ENCODE data around the gene FCAMR. TPM values are rescaled to one million over a fixed set of nuclear protein-coding genes. Genes with fewer than 3 reads are reported as not detected.
A peak's percentile ranks its signal among the peaks of the same experiment; 100 is the strongest.

FCAMR gene
- total RNA-seq, 1 donor from 2014 or later: not detected

DNA sequence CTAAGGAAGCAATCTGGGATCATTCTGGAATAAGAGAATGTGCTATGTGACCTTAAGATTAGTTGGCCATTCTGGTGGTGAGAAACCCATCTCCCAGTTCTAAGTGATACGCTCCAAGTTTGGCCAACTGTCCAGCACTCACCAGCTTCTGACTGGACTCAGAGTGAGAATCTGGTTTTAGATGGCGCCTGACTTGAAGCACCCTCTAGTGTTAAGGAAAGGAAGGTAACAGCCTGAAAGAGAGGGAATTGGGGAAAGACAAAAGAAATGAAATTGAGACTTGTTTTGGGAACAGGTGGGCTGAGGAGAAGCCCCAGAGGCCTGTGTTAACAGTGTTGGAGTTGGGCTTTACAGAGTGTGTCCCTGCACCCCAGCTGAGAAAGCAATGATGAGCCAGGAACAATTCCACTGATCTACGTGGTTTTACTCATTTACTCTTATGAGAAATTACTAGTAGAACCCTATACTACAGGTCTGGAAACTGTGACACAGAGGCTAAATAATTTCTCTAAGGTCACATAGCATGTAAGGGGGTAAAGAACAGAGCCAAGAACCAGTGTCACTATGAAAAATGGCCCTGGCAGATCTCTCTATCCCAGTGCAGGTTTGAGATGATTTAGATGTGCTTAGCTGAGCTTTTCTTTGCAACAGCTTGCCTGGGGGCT lies 9.3 kb upstream of the FCAMR start:
- Histone ChIP-seq H3K27me3 (ENCODE audit: control insufficient read depth, insufficient read depth, low read length) (no peaks in the 10 kb centered on the region), H3K4me3 (ENCODE audit: low read depth, low read length) (no peak overlapping the region), H3K36me3 (ENCODE audit: control insufficient read depth, insufficient read depth, low read length) (no peaks in the 10 kb centered on the region)
- TF ChIP-seq, protein P1, sequence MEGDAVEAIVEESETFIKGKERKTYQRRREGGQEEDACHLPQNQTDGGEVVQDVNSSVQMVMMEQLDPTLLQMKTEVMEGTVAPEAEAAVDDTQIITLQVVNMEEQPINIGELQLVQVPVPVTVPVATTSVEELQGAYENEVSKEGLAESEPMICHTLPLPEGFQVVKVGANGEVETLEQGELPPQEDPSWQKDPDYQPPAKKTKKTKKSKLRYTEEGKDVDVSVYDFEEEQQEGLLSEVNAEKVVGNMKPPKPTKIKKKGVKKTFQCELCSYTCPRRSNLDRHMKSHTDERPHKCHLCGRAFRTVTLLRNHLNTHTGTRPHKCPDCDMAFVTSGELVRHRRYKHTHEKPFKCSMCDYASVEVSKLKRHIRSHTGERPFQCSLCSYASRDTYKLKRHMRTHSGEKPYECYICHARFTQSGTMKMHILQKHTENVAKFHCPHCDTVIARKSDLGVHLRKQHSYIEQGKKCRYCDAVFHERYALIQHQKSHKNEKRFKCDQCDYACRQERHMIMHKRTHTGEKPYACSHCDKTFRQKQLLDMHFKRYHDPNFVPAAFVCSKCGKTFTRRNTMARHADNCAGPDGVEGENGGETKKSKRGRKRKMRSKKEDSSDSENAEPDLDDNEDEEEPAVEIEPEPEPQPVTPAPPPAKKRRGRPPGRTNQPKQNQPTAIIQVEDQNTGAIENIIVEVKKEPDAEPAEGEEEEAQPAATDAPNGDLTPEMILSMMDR (IDR thresholded peaks at IDR 0.05; ENCODE audit: insufficient read depth, low read length, severe bottlenecking): peak; percentile 62
- peak; percentile 43 for DNase-seq (ENCODE audit: low read depth)
- no peak for FAIRE-seq

DNA sequence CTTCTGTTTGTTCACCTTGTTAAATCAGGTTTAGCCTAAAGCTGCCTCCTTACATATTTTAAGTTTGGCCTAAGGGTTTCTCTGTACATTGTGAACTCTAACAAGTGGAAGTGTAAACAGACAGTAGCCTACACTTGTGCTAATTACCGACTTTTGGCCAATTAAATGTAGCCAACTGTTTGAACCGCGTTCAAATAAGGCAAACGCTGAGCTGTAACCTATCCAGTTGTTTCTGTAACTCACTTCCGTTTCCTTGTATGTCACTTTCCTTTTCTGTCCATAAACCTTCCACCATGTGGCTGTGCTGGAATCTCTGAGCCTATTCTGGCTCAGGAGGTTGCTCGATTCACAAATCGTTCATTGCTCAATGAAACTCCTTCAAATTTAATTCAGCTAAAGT lies 8.0 kb upstream of the FCAMR start:
- no peak overlapping the region for H3K4me3 ChIP-seq (ENCODE audit: low read depth, low read length)
- DNase-seq (ENCODE audit: low read depth) (no peak), FAIRE-seq (no peak)
- no peaks in the 10 kb centered on the region for H3K27me3 ChIP-seq (ENCODE audit: control insufficient read depth, insufficient read depth, low read length)
- TF ChIP-seq, protein P1 (IDR thresholded peaks at IDR 0.05; ENCODE audit: insufficient read depth, low read length, severe bottlenecking): no peak
- H3K36me3 ChIP-seq (ENCODE audit: control insufficient read depth, insufficient read depth, low read length): no peaks in the 10 kb centered on the region

DNA sequence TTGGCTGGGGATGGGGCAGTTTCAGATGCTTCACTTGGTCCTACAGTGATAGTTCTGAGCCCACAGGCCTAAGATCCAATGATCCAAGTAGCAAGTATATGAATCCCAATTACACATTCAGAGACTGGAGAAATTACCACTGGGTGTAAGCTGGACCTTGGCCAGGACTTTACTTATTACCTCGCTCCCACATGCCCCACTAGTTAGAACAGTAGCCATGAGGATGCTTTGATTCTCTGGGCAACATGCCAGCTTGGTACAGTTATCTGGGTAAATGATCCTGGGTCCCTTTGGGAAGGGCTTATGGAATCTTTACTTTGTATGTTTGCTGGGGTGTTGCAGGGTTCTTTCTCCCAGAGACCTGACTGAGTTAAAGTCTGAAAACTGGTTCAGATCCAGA lies 5.0 kb upstream of the FCAMR start:
- Histone ChIP-seq H3K36me3 (ENCODE audit: control insufficient read depth, insufficient read depth, low read length) (no peaks in the 10 kb centered on the region), H3K4me3 (ENCODE audit: low read depth, low read length) (no peak overlapping the region), H3K27me3 (ENCODE audit: control insufficient read depth, insufficient read depth, low read length) (no peaks in the 10 kb centered on the region)
- TF ChIP-seq, protein P1 (IDR thresholded peaks at IDR 0.05; ENCODE audit: insufficient read depth, low read length, severe bottlenecking): no peak
- DNase-seq (ENCODE audit: low read depth) (peak; percentile 17), FAIRE-seq (no peak)

DNA sequence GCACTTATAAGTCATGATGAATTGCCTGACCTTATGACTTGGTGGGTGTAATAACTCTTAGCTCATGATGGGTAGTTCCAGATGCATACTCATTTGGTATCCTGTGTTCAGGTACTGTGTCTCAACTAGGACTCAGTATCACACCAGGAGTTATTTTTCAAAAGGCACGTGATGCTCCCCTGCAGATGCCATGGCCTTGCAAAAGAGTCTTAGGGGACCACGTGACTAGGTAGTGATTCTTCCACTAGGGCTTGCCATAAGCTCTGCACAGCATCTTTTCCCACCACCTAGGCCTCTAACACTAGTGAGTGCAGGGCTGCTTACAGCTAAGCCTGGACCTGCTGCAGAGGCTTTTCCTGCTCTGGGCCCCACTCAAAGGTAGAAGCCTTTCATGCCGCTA lies 3.9 kb upstream of the FCAMR start:
- FAIRE-seq (no peak), DNase-seq (ENCODE audit: low read depth) (no peak)
- no peaks in the 10 kb centered on the region for H3K27me3 ChIP-seq (ENCODE audit: control insufficient read depth, insufficient read depth, low read length)
- H3K4me3 ChIP-seq (ENCODE audit: low read depth, low read length): no peak overlapping the region
- TF ChIP-seq, protein P1 (IDR thresholded peaks at IDR 0.05; ENCODE audit: insufficient read depth, low read length, severe bottlenecking): no peak
- no peaks in the 10 kb centered on the region for H3K36me3 ChIP-seq (ENCODE audit: control insufficient read depth, insufficient read depth, low read length)

DNA sequence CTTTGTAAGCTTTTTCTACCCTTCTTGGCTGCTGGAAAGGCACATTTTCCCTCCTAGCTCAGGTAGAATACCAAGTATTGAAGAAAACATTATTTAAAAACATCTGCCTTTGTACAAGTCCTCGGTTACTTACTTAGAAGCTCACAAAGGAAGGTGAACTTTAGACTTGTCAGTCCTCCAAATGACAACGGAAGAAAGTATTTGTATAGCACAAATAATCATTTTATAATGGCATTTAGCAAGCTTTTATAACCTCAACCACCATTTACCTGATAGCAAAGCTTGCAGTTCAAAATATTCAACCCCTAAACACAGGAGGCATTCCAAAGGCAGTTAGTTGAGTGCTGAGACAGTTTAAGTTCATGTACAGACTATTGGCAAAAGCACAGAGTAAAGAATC lies 2.5 kb upstream of the FCAMR start:
- H3K4me3 ChIP-seq (ENCODE audit: low read depth, low read length): no peak overlapping the region
- DNase-seq (ENCODE audit: low read depth): no peak
- TF ChIP-seq, protein P1 (IDR thresholded peaks at IDR 0.05; ENCODE audit: insufficient read depth, low read length, severe bottlenecking): no peak
- H3K36me3 ChIP-seq (ENCODE audit: control insufficient read depth, insufficient read depth, low read length): no peaks in the 10 kb centered on the region
- no peak for FAIRE-seq
- no peaks in the 10 kb centered on the region for H3K27me3 ChIP-seq (ENCODE audit: control insufficient read depth, insufficient read depth, low read length)

All from bronchial epithelial cell (primary cell).